Nucleus accumbens (tissue), 56 donors: ENCODE results near the gene AANAT.

Source experiments
- DNase-seq, 56 donors: peaks; one replicate each; lab custom pipeline; 2025; lab: John Stamatoyannopoulos, UW

Gene AANAT

DNA sequence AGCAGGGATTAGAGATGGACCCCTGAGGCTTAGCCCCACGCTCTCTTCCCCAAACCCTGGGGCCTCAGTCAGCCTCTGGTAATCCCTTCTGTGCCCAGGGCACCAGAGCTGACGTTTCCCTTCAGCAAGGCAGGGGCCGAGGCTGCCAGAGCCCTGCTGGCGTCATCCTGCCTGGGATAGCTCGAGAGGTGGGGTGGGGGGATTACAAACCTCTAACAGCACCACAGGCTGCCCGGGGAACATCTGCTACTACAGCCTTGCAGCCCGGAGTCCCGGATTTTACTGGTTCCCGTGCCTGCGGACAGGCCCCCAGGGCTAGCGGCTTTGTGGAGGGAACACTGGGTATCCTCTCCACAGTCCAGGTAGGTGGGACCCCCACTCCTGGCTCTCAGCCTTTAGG is at the start of gene AANAT:
AANAT (plus strand) TSS at position 238 of the 400 bp plus-strand sequence. CDS start 1,144 bp downstream, outside the sequence.
- no peak for DNase-seq

DNA sequence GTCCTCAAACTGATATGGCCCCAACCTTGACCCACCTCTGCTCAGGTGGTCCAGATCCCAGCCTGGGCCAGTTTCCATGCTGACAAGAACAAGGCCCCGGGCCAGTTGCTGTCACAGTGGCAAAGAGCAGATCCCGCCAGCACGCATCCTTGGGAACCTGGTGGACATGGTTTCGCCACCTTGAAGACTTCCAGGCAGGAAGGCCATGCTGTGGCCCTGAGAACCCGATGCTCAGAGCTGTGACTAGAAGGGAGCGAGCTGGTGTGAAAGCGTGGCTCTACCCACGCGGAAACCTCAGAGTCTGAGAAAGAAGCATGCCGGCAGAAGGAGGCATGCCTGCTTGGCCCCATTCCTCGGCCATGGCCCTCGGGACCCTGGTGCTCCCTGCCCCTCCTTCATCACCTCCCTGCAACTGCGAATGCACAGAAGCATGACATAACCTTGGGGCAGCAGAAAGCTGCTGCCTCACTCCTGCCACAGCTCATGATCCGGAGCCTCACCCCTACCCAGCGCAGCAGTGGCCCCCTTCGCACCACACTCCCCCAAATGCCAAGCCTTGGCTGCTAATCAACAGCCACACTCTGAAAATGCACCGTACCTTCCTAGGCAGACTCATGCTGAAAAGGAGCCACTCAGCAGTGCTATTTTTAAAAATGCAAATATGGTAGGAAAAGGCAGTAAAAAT is 47.7 kb upstream of the AANAT start:
- DNase-seq = peak in 7 of 56 donors; percentile 13 to 57 (median 19)

DNA sequence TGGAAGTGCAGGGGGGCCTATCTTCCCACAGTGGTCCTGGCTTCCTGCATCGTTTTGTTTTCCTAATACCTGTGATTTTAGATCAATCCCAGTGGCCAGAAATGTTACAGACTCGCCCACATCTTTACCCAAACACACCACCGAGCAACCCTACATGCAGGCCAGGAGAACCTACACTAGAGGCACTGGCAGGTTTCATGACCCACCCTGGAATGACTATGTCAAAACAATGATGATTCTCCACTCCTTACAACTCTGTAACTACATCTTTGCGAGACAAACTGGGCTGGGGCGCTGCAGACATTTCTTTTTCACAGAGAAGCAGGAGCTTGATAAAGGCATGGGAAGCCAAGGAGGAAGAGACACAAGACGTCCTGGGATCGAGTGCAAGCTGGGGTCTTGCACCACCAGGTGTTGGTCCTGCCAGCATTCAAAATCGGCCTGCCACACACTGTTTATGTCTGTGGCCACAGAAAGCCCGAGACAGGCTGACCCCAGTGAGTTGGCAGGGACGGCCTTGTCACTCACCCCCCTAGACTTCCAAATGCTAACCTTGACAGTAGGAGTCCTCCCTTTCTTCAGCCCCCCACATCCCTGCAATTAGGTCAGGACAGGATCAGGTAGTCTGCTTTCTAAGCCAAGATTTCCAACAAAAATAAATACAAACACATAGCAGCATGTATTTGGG is 46.9 kb upstream of the AANAT start:
- no peak for DNase-seq

DNA sequence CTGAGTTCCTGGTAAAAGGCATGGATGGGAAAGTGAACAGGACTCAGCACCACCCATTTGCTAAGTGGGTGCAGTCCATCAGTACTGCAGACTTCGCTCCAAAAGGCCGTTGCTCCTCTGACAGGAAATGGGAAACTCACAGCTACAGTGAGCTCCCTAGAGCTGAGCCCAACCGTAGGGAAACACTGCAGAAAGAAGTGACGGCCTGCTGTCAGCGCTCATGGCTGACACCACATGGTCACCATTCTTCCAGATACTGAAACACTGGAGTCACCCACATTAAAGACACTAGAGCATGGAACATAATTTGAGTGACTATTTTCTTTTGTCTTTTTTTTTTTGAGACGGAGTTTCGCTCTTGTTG is 46.4 kb upstream of the AANAT start:
- DNase-seq = peak in 1 of 56 donors; percentile 13

DNA sequence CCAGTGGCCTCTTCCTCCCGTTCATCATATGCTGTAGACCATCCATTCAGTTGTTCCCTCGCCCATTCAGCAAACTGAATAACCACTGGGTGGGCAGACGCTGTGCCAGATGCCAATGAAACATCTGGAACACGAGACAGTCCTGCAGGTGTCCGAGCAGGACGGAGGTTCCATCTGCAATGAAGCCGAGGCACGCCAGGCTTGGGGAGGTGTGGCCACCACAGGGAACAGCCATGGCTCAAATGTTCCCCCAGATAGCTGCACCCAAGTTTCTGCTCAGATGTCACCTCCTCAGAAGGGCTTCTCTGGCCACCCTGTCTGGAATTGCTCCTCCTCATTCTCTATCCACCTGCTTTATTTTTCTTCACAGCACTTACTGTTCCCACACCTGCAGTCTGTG is 45.0 kb upstream of the AANAT start:
- no peak for DNase-seq

DNA sequence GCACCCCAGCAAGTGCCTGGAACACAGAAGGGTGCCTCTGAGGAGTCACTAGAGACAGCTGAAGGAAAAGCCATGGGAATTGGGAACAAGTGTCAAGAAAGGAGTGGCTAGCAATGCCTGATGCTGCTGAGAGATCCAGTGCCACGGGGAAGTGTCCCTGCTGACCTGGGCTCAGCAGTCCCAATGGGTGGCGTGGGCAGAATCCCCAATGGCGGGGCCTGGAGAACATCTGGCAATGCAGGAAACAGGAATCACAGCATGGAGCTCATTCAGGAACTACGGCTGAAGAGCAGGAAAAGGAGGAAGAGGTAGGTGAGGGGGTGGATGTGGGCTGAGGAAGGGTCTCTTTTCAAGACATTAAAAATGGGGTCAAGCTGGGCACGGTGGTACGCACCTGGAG is 44.5 kb upstream of the AANAT start:
- DNase-seq = no peak

DNA sequence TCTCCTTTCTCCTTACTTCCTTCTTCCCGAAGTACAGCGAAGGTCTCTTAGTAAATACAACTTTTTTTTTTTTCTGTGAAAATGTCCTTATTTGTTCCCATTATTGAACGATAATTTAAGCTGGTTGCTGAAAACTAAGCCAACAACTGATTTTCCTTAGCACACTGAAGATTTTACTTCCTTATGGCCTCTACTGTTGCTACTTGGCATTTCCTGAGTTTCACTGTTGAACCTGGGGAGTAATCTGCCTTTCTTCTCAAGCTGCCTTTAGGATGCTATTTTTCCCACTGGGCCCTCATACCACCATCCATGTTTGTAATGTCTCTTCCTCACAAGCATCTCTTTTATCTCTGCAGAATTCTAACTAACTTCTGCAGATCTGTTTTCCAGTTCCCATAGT is 40.5 kb upstream of the AANAT start:
- no peak for DNase-seq

DNA sequence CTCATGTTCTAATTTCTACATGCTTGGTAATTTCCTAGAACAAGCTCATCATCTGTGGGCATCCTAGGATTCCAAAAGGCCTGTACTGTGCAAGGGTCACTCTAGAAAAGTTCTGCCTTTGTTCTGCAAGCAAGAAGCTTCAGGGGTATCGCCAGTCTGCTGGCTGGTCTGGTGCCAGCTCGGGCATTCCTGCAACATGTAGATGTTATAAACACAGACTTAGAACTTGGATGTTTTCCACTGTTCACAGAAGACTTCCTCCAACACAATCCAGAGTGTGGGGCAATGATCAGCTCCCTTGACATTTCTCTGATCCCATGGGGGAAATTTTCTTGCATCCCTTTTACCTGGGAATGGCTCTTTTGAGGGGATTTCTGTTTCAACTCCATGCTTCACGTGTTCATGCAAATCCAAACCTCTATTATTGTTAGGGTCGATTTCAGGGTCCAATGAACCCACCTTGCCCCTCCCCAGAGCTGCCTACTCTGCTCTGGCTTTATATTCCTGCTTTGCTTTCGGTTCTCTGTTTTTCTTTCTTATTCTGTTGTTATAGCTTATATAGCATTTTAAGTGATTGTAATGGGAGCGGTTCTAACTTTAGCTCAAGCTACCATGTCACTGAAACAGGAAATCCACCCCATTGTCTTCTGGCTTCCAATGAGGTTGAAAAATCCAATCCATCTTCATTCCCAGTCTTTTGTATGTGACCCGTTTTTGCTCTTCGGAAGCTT is 39.7 kb upstream of the AANAT start:
- DNase-seq = peak in 2 of 56 donors; percentile 6 to 13

DNA sequence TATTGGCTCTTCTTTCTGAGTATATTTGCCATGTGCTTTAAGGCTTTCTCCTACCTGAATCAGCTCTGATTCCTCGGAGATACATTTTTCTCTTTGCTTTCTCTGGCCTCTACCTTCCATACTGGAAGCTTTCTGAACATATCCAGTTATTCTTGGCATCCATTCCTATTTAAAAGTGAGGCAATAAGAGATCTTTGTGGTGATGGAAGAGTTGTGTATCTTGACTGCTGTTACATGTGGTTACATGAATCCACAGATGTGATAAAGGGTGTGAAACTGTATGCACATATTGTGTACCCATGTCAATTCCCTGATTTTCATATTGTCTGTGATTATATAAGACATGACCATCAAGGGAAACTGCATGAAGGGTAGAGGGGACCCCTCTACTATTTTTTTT is 38.9 kb upstream of the AANAT start:
- DNase-seq = no peak

DNA sequence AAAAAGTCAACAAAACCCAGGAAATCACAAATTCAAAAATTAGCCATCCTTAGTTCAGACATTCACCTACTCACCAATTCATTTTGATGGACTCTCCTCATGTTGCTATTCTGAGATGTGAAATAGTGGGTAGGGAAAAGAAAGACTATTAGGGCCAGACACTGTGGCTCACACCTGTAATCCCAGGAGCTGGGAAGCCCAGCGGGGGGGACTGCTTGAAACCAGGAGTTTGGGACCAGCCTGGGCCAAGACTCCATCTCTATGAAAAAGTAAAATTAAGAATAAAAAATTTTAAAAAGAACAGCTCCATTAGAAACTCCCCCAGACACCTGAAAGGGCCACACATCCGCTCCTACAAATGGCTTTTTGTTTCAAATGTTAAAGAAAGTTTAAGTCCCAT is 35.9 kb upstream of the AANAT start:
- DNase-seq = no peak

DNA sequence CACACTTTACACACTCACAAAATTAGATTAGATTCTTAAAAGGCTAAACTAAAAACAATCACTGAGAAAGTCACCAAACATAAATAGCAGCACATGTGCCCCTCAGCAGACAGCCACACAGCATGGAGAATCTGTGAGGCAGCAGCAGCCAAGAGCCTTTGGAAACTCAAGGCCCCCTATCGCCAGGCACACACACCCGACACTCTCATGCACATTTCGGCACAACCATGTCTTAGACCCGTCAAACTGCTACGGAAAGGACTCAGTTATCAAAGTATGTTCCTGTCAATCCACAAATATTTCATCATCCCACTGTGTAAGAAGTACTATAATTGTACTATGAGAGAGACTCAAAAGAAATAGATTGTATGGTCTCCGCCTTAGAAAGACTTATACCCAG is 35.4 kb upstream of the AANAT start:
- DNase-seq = no peak

DNA sequence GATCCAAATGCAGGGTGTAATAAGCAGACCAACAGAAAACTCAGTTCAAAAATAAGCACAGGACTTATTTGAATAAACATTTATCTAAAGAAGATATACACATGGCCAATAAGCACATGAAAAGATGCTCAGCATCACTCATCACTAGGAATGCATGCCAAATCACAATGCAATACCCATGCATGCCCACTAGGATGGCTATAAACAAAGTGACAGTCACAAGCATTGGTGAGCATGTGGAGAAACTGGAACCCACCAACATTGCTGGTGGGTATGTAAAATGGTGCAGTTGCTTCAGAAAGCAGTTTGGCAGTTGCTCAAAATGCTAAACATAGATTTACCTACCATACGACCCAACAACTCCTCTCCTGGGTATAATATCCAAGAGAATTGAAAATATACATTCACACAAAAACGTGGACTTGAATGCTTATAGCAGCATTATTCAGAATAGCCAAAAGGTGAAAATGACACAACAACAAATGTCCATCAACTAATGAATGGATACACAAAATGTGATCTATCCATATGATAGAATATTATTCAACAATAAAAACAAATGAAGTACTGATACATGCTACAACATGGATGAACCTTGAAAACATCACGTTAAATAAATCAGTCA is 34.6 kb upstream of the AANAT start:
- DNase-seq = no peak

DNA sequence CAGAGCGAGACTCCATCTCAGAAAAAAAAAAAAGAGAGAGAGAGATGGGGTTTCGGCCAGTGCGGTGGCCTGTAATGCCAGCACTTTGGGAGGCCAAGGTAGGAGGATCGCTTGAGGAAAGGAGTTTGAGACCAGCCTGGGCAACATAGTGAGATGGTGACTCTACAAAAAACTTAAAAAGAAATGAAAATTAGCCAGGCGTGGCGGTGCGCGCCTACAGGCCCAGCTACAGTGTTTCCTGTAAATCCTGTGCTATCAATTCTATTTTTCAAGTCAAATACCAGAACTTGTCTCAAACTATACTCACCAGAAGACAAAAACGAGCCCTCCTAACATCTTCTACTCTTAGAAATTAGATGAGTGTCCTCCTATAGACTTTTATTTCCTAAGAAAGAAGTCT is 33.7 kb upstream of the AANAT start:
- no peak for DNase-seq

DNA sequence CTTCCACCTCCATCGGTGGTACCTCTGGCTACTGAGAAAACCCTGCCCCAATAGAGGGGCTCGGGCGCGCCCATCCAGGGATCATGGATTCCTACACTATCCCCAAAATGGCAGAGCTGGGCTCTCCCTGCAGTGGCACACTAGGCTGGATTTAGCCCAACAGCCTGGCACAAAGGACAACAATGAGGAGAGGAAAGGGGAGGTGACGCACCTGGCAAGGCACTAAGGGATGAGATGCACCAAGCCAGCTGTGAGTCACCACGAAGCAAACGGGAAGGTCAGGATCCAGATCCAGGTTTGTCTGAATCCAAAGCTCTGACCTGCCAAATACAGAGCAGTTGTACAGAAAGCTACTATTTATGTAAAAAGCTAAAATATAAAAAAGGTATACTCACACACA is 32.5 kb upstream of the AANAT start:
- DNase-seq = no peak

DNA sequence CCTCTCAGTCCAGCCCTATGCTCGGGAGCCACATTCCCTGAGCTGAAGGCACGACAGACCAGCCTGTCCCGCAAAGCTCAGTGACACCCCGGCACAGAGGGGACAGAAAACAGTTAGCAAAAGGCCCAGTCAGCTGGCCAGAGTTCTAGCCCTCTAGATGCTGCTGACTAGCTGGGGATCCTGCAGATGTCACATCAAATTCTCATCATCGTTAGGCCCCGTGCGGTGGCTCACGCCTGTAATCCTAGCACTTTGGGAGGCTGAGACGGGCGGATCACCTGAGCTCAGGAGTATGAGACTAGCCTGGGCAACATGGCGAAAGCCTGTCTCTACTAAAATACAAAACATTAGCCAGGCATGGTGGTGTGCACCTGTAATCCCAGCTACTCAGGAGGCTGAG is 31.7 kb upstream of the AANAT start:
- DNase-seq = no peak

DNA sequence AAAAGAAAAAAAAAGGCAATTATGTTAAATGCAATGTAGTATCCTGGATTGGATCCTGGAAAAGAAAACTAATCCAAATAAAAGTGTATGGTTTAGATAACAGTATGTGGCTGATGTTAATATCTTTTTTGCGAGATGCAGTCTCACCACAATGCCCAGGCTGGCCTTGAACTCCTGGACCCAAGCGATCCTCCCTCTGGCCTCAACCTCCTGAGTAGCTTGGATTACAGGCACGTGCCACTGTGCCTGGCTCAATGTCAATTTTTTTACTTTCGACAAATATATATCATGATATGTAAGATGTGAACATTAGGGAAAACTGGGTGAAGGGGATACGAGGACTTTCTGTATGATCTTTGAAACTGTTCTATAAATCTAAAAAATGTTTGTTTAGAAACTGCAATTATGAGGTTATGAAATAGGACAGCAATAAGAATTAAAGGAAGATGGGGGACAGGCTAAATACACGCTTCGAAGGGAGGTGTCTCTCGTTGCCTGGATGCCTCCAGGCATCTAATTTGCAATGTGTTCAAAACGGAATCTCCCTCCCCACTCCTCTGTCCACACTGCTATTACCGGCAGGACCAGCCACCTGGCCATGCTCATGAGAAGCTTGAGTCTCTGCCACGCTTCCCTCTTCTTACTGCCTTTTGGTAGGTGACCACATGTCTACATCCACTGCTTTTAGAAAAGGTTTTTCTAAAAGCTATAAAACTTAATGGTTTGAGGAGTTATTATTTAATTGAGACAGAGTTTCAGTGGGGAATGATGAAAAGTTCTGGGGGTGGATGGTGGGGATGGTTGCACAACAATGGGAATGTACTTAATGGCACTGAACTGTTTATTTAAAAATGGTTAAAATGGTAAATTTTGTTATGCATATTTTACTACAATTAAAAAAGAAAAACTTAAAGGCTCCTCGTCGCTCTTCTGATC is 29.7 kb upstream of the AANAT start:
- DNase-seq = no peak

DNA sequence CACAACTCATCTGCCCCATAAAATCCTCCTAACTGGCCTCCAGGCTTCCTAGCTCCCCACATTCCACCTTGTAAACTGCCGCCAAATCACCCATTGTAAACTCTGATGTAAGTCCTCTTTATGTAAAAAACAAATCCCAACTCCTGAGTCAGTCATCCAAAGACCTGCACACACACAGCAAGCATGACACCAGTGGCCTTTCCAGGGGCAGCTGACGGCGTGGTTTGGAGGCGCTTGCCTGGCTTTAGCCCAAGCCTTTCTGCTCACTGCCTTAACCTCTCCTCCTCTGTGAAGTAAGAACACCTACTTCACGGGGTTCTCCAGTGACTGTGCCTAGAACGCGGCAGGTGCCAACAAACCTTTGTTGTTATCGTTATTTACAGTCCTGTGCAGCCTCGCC is 28.5 kb upstream of the AANAT start:
- no peak for DNase-seq

DNA sequence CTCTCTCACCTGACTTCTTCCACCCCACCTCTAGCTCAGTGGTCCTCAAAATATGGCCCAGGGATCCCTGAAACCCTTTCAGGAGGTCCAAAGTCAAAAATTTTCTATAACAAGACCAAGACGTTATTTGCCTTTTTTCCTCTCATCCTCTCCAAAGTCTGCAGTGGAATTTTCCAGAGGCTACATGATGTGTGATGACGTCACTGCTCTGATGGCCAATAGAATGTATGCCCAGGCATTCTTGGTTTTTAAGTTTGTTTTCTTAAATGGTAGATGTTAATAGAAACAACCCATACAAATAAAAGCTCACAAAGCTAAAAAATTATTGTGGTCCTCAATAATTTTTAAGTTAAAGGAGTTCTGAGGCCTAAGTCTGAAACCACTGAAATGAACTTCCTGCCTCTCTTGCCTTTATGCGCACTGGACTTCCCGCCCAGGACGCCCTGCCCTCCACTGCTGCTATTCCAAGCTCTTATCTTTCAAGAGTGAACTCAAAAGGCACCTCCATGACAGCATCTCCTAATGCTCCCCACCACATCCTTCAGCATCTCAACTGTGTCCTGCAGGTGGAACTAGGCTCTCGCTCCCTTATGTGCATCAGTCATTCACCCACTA is 28.0 kb upstream of the AANAT start:
- no peak for DNase-seq

DNA sequence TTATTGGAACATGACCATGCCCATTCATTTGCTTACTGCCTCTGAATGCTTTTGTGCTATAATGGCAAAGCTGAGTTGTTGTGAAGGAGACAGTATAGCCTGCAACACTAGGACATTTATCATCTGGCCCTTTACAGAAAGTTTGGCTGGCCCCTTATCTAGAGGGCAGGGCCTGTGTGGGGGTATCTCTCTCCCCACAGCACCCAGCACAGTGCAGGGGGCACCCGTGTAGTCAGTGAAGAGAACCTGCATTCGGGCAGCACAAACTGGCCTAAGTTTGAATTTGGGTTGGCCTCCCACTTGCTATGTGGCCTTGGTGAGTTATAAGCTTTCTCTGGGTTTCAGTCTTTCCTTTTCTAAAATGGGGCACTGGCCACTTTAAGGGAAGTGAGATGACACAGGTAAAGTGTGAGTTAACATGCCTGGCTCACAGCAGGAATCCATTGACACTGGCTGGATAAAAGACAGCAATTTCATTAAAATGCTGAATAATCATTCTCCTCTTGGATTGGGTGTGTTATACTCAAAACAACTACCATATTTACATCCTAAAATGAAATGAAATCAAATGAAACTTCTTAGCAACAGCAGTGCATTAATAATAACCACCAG is 26.5 kb upstream of the AANAT start:
- no peak for DNase-seq
